ENCODE measurements around the gene LHX8. TPM values are rescaled to one million over a fixed set of nuclear protein-coding genes. Genes with fewer than 3 reads are reported as not detected.

LHX8 gene
- total RNA-seq, 4 donors from 2014 or later = not detected

- peaks cover 0 to 2% of the 10 kb centered on the region in 2 donors for H3K4me1 ChIP-seq
- intact Hi-C loops (cut with DNase I; ENCODE audit: low total_unique reads) = no loop called here
- H3K9me3 ChIP-seq = no peaks in the 10 kb centered on the region
- no peak for TF ChIP-seq POLR2A (IDR thresholded peaks at IDR 0.05)
- no peak for TF ChIP-seq CTCF (IDR thresholded peaks at IDR 0.05 in 4 of 5, conservative IDR thresholded peaks at IDR 0.05 in 1 of 5)
- no peak overlapping the region for H3K4me3 ChIP-seq
- DNase-seq = no peak
- ATAC-seq = no peak
- H3K27ac ChIP-seq = no peak overlapping the region
- in situ Hi-C loops (cut with MboI; ENCODE audit: low sequenced_read_pairs in 4 of 4) = no loop called here
- H3K36me3 ChIP-seq = no peaks in the 10 kb centered on the region
- peaks cover 72 to 88% (median 84%) of the 10 kb centered on the region in 3 donors for H3K27me3 ChIP-seq
Observed at GRCh38 chr1:75127916-75128717, 6.1 kb upstream of the LHX8 start.

- intact Hi-C loops (cut with DNase I; ENCODE audit: low total_unique reads) (no loop called here), in situ Hi-C loops (cut with MboI; ENCODE audit: low sequenced_read_pairs in 4 of 4) (no loop called here)
- DNase-seq (no peak), ATAC-seq (no peak)
- no peak for TF ChIP-seq POLR2A (IDR thresholded peaks at IDR 0.05)
- no peak for TF ChIP-seq CTCF (IDR thresholded peaks at IDR 0.05 in 4 of 5, conservative IDR thresholded peaks at IDR 0.05 in 1 of 5)
- no peak overlapping the region for H3K4me3 ChIP-seq
- H3K27me3 ChIP-seq = peaks cover 81 to 95% (median 95%) of the 10 kb centered on the region in 3 donors
- no peak overlapping the region for H3K27ac ChIP-seq
- no peaks in the 10 kb centered on the region for H3K9me3 ChIP-seq
- H3K36me3 ChIP-seq = no peaks in the 10 kb centered on the region
- peaks cover 0 to 2% of the 10 kb centered on the region in 2 donors for H3K4me1 ChIP-seq
Observed at GRCh38 chr1:75129660-75129982, 4.6 kb upstream of the LHX8 start.

DNA sequence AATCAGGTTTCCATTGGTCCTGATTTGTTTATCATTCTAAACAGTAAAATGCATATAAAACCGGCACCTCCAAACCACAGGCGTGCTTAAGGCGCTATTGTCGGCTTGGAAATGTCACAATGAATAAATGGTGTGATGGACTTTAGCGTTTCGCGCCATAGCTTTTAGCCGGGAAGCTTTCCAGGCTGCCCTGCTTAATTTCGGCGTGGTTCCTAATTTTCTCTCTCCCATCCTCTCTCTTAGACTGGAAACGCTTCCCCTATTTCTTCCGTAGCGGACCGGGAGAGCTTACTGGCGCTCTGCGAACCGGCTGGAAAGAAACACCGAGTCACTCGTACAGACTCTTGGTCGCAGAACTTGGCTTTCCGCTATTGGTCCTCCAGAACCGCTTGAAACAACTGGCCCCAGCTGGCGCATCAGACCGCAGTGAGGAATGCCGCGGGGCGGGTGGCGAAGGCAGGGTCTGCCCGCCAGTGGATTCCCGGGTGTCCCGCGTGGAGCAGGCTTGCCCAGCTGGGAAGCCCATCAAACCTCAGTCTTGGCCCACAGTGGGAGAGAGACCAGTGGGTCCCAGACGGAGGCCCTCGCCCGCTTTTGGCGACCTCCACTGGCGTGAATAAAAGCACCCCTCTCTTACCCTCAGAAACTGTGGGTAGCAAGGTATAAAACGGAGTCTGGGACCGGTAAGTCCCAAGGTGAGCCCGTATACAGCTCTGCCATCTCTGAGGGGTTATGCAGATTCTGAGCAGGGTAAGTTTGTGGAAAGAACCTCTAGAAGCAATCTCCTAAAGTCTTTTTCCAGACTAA is 4.0 kb upstream of the LHX8 start:
- TF ChIP-seq CTCF (IDR thresholded peaks at IDR 0.05 in 4 of 5, conservative IDR thresholded peaks at IDR 0.05 in 1 of 5) = no peak
- TF ChIP-seq POLR2A (IDR thresholded peaks at IDR 0.05) = no peak
- Histone ChIP-seq H3K27me3 (peaks cover 81 to 96% (median 95%) of the 10 kb centered on the region in 3 donors), H3K4me3 (no peak overlapping the region), H3K9me3 (no peaks in the 10 kb centered on the region), H3K36me3 (no peaks in the 10 kb centered on the region), H3K4me1 (peaks cover 2 to 4% of the 10 kb centered on the region in 2 donors), H3K27ac (no peak overlapping the region)
- intact Hi-C loops (cut with DNase I; ENCODE audit: low total_unique reads) = no loop called here
- in situ Hi-C loops (cut with MboI; ENCODE audit: low sequenced_read_pairs in 4 of 4) = no loop called here
- DNase-seq = no peak
- no peak for ATAC-seq

GRCh38 chr1:75130865-75131564 is 3.2 kb upstream of the LHX8 start:
- no peak for DNase-seq
- TF ChIP-seq POLR2A (IDR thresholded peaks at IDR 0.05) = no peak
- no peak for TF ChIP-seq CTCF (IDR thresholded peaks at IDR 0.05 in 4 of 5, conservative IDR thresholded peaks at IDR 0.05 in 1 of 5)
- Histone ChIP-seq H3K9me3 (no peaks in the 10 kb centered on the region), H3K36me3 (no peaks in the 10 kb centered on the region), H3K27me3 (peaks cover 86 to 97% (median 96%) of the 10 kb centered on the region in 3 donors), H3K4me1 (peaks cover 6 to 12% of the 10 kb centered on the region in 2 donors), H3K4me3 (no peak overlapping the region), H3K27ac (no peak overlapping the region)
- no peak for ATAC-seq
- in situ Hi-C loops (cut with MboI; ENCODE audit: low sequenced_read_pairs in 4 of 4) = no loop called here
- intact Hi-C loops (cut with DNase I; ENCODE audit: low total_unique reads) = no loop called here

Data from gastrocnemius medialis (tissue), 4 donors.